HCT116 (cell line): ENCODE measurements around the gene SPRYD4. TPM values are rescaled to one million over a fixed set of nuclear protein-coding genes. Genes with fewer than 3 reads are reported as not detected.

ENCODE experiments used
- ATAC-seq: fragments of 200-7000 bp; cut with Tn5 transposase; 2 replicates; pipeline ENCODE4 v1.9.1; 2020; ENCODE audit warnings: mild to moderate bottlenecking, moderate library complexity
- BruUV-seq: library from RNA; stranded (reverse); fragments of 400-500 nt; replicated peaks from 2 replicates; lab custom pipeline; 2021; lab: Mats Ljungman, UMichigan
- CTCF ChIA-PET: fragments of 300-600 bp; sonication (Branson Sonifier 250); formaldehyde crosslinking; loops from one replicate; lab custom pipeline; 2021; ENCODE audit warnings: antibody characterized with exemption; lab: Charles Lee
- POLR2A ChIA-PET: fragments of 300-600, 350-600 bp; sonication (Branson Sonifier 250); formaldehyde crosslinking; loops from one replicate; lab custom pipeline; 2021; ENCODE audit warnings: antibody characterized with exemption; lab: Charles Lee
- RAD21 ChIA-PET, 2 experiments: fragments of 300-600 bp; sonication (Branson Sonifier 250); formaldehyde crosslinking; loops; one replicate each; lab custom pipeline; 2023; ENCODE audit warnings: low total read pairs in 2 of 2; ENCODE audit not compliant: uncharacterized antibody in 2 of 2, unreplicated experiment in 2 of 2, low non-redundant PET in 1 of 2; lab: Charles Lee
- DNase-seq: peaks from one replicate; pipeline ENCODE4 v3.0.0-alpha.2; 2010; ENCODE audit warnings: low read depth, low spot score
- H2AFZ ChIP-seq: fragments of 200-600 bp; shearing (Covaris generic), sonication (generic); 2 replicates; pipeline ENCODE4 v1.6.1; 2017; ENCODE audit warnings: low read depth, mixed run types, mixed read lengths, antibody characterized with exemption, low read length; ENCODE audit not compliant: poor library complexity, severe bottlenecking
- H3K27ac ChIP-seq: 2 replicates; pipeline ENCODE4 v1.5.1; 2012; ENCODE audit warnings: low read depth, low read length
- H3K27me3 ChIP-seq: fragments of 200-600 bp; sonication (generic); 2 replicates; pipeline ENCODE4 v1.6.1; 2016; ENCODE audit warnings: mixed run types, low read length, mixed read lengths; ENCODE audit not compliant: insufficient read depth
- H3K36me3 ChIP-seq, 2 experiments: fragments of 200-500 bp in 1 of 2; fragments of 200-600 bp in 1 of 2; sonication (Bioruptor generic) in 1 of 2; sonication (generic) in 1 of 2; 2 replicates each; pipeline versions ENCODE4 v1.5.1 to v1.6.1; 2014 to 2016; ENCODE audit warnings: low read length in 2 of 2, inconsistent platforms in 1 of 2, mixed read lengths in 1 of 2, mixed run types in 1 of 2; ENCODE audit not compliant: insufficient read depth in 2 of 2, control insufficient read depth in 1 of 2
- H3K4me1 ChIP-seq, 2 experiments: fragments of 200-600 bp in 1 of 2; sonication (generic) in 1 of 2; 2 replicates each; pipeline versions ENCODE4 v1.5.1 to v1.6.1; 2012 to 2017; ENCODE audit warnings: low read length in 2 of 2, inconsistent platforms in 1 of 2, mild to moderate bottlenecking in 1 of 2, mixed read lengths in 1 of 2, mixed run types in 1 of 2, moderate library complexity in 1 of 2; ENCODE audit not compliant: insufficient read depth in 2 of 2, control insufficient read depth in 1 of 2
- H3K4me2 ChIP-seq: fragments of 200-600 bp; sonication (generic); 2 replicates; pipeline ENCODE4 v1.6.1; 2017; ENCODE audit warnings: mixed run types, low read length, mixed read lengths
- H3K4me3 ChIP-seq, 2 experiments: fragments of 200-600 bp in 1 of 2; sonication (generic) in 1 of 2; replicated peaks in 1 of 2; 2 replicates each; pipeline ENCODE4 v1.5.1; 2011 to 2016; ENCODE audit warnings: low read length in 2 of 2, control low read depth in 1 of 2, low read depth in 1 of 2, mild to moderate bottlenecking in 1 of 2, mixed read lengths in 1 of 2, mixed run types in 1 of 2
- H3K79me2 ChIP-seq: fragments of 200-600 bp; sonication (generic); 2 replicates; pipeline ENCODE4 v1.6.1; 2017; ENCODE audit warnings: mild to moderate bottlenecking, mixed run types, low read length, moderate library complexity, mixed read lengths; ENCODE audit not compliant: insufficient read depth
- H3K9ac ChIP-seq: fragments of 200-600 bp; sonication (generic); 2 replicates; pipeline ENCODE4 v1.6.1; 2016; ENCODE audit warnings: low read length, mixed read lengths
- H3K9me2 ChIP-seq: fragments of 200-600 bp; sonication (generic), shearing (Covaris generic); 2 replicates; pipeline ENCODE4 v1.6.1; 2017; ENCODE audit warnings: mixed run types, mild to moderate bottlenecking, moderate library complexity; ENCODE audit not compliant: insufficient read depth
- H3K9me3 ChIP-seq, 2 experiments: fragments of 200-500 bp in 1 of 2; fragments of 200-600 bp in 1 of 2; sonication (Bioruptor generic) in 1 of 2; sonication (generic) in 1 of 2; 2 replicates each; pipeline ENCODE4 v1.6.1; 2014 to 2017; ENCODE audit warnings: low read length in 2 of 2, mixed read lengths in 2 of 2, inconsistent platforms in 1 of 2, low read depth in 1 of 2, mild to moderate bottlenecking in 1 of 2, mixed run types in 1 of 2, moderate library complexity in 1 of 2; ENCODE audit not compliant: control insufficient read depth in 1 of 2, insufficient read depth in 1 of 2
- H4K20me1 ChIP-seq: fragments of 200-600 bp; sonication (generic), shearing (Covaris generic); 2 replicates; pipeline ENCODE4 v1.6.1; 2017; ENCODE audit warnings: mixed run types, mild to moderate bottlenecking, moderate library complexity; ENCODE audit not compliant: insufficient read depth
- ATF3 ChIP-seq: IDR thresholded peaks from 2 replicates; pipeline ENCODE4 v1.6.1; 2012
- CBX3 ChIP-seq: IDR thresholded peaks from 2 replicates; pipeline ENCODE4 v1.6.1; 2012; ENCODE audit warnings: low read depth
- CTCF ChIP-seq, 3 experiments: fragments of 200-600 bp in 1 of 3; sonication (generic) in 1 of 3; IDR thresholded peaks in 2 of 3; conservative IDR thresholded peaks in 1 of 3; 2 replicates each; pipeline ENCODE4 v1.5.1; 2012 to 2017; ENCODE audit warnings: low read depth in 2 of 3, low read length in 2 of 3, antibody characterized with exemption in 1 of 3, borderline replicate concordance in 1 of 3, control low read depth in 1 of 3, mild to moderate bottlenecking in 1 of 3, mixed read lengths in 1 of 3, mixed run types in 1 of 3, moderate library complexity in 1 of 3; ENCODE audit not compliant: insufficient read depth in 1 of 3
- EGR1 ChIP-seq: IDR thresholded peaks from 2 replicates; pipeline ENCODE4 v1.6.1; 2012; ENCODE audit warnings: low read depth
- ELF1 ChIP-seq: IDR thresholded peaks from 2 replicates; pipeline ENCODE4 v1.6.1; 2012; ENCODE audit warnings: low read depth, borderline replicate concordance
- FOSL1 ChIP-seq: IDR thresholded peaks from 2 replicates; pipeline ENCODE4 v1.6.1; 2012; ENCODE audit warnings: low read depth
- JUND ChIP-seq: IDR thresholded peaks from 2 replicates; pipeline ENCODE4 v1.6.1; 2012
- MAX ChIP-seq: IDR thresholded peaks from 2 replicates; pipeline ENCODE4 v1.6.1; 2012
- POLR2AphosphoS5 ChIP-seq: IDR thresholded peaks from 2 replicates; pipeline ENCODE4 v1.6.1; 2011; ENCODE audit warnings: mild to moderate bottlenecking, low read depth, low read length, moderate library complexity
- RAD21 ChIP-seq: IDR thresholded peaks from 2 replicates; pipeline ENCODE4 v1.6.1; 2012; ENCODE audit warnings: low read depth, mild to moderate bottlenecking
- SIN3A ChIP-seq: IDR thresholded peaks from 2 replicates; pipeline ENCODE4 v1.6.1; 2012; ENCODE audit warnings: low read depth
- SP1 ChIP-seq: IDR thresholded peaks from 2 replicates; pipeline ENCODE4 v1.6.1; 2012; ENCODE audit warnings: low read depth
- SRF ChIP-seq: IDR thresholded peaks from 2 replicates; pipeline ENCODE4 v1.6.1; 2012; ENCODE audit warnings: low read depth
- TCF7L2 ChIP-seq: IDR thresholded peaks from 2 replicates; pipeline ENCODE4 v1.7.0; 2011; ENCODE audit warnings: borderline replicate concordance, inconsistent platforms; ENCODE audit not compliant: insufficient read depth, insufficient read length; ENCODE audit errors: extremely low read depth
- ZFX ChIP-seq: fragments of 450-650 bp; IDR thresholded peaks from 2 replicates; pipeline ENCODE4 v1.6.1; 2017
- ZNF274 ChIP-seq: fragments of 200-500 bp; sonication (Bioruptor generic); IDR thresholded peaks from 2 replicates; pipeline ENCODE4 v1.6.1; 2014; ENCODE audit warnings: mild to moderate bottlenecking, low read depth, low read length, inconsistent platforms
- intact Hi-C: fragments of 100-400 bp; cut with micrococcal nuclease; formaldehyde crosslinking; loops from 2 replicates; pipeline ENCODE4 v1.10.0; 2022
- total RNA-seq: library from RNA; stranded (reverse); gene quantifications from one replicate; pipeline ENCODE4 v1.2.1, GENCODE V29; 2021; ENCODE audit not compliant: unreplicated experiment

Gene SPRYD4
- total RNA-seq, 1 experiment from 2014 or later: 2.5 TPM

- Histone ChIP-seq H3K27ac (peak overlapping the region; percentile 68), H2AFZ (no peak overlapping the region)
- CTCF ChIA-PET: no interaction called here
Observed at GRCh38 chr12:56469007-56469930, 891 bp downstream of the SPRYD4 start.

More at GRCh38 chr12:56469007-56469930, 891 bp downstream of the SPRYD4 start:
- peak overlapping the region; percentile 92 for H3K9ac ChIP-seq
- peaks cover 33% of the 10 kb centered on the region for H3K79me2 ChIP-seq
- no TSS peak for BruUV-seq
- RAD21 ChIA-PET: no interaction called here
- H3K4me1 ChIP-seq: peaks cover 0 to 18% of the 10 kb centered on the region in 2 experiments; a peak in 2 of 4 replicates
- H3K4me3 ChIP-seq: peak overlapping the region; percentile 74 to 99
- TF ChIP-seq CTCF (IDR thresholded peaks at IDR 0.05 in 2 of 3, conservative IDR thresholded peaks at IDR 0.05 in 1 of 3; ENCODE audit: borderline replicate concordance in 1 of 3, insufficient read depth in 1 of 3, low read depth in 2 of 3, low read length in 2 of 3) (no peak), FOSL1 (no peak), TCF7L2 (no peak), ZNF274 (no peak), EGR1 (no peak), POLR2AphosphoS5 (no peak), ATF3 (no peak), SRF (no peak), SIN3A (no peak), CBX3 (no peak), SP1 (no peak), ZFX (no peak), ELF1 (no peak; the same call in 1 of the 2 replicates), MAX (no peak), JUND (no peak), RAD21 (no peak)
- H3K9me2 ChIP-seq: no peaks in the 10 kb centered on the region
- H3K4me2 ChIP-seq: peak overlapping the region; percentile 87
- H3K27me3 ChIP-seq: no peaks in the 10 kb centered on the region
- intact Hi-C loops: no loop called here
- POLR2A ChIA-PET: interaction anchor here (1.2 kb wide), 1 partner anchor 168 kb away, joined by 3 read pairs; no protein-coding TSS in a partner anchor
- H3K36me3 ChIP-seq: peaks cover 0 to 17% of the 10 kb centered on the region in 2 experiments; a peak in 2 of 4 replicates
- no peaks in the 10 kb centered on the region for H3K9me3 ChIP-seq
- H4K20me1 ChIP-seq: no peaks in the 10 kb centered on the region
- ATAC-seq (peak; percentile 26), DNase-seq (no peak)
